GM19023 (cell line): ENCODE data around the gene CD207.
"Not testable (repeated sequence)": the region's sequence is repeated elsewhere in the genome, so short reads cannot be mapped to it uniquely, and the experiment has no call there.

Experiments
- ATAC-seq: cut with Tn5 transposase; IDR thresholded peaks from one replicate; pipeline ENCODE4 v1.9.1; 2021; ENCODE audit warnings: mild to moderate bottlenecking, moderate library complexity; ENCODE audit not compliant: unreplicated experiment

The CD207 gene

DNA sequence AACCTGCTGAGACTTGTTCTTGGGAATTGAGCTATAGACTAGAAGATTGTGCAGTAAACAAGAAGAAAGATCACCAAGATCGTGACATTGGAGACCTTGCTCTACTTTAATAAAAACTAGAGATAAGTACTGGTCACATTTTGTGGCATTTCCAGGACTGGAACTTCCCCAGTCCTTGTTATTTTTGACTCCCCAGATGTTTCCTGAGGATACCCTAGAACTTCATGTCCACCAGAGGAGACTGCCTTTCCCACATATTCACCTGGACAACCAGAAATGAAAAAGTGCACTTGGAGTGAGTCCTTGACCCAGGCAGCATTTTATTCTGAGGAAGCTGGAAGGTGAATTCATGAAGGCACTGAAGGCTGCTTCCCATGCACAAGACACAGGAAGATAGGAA is 5.7 kb downstream of the CD207 start:
- ATAC-seq: no peak

DNA sequence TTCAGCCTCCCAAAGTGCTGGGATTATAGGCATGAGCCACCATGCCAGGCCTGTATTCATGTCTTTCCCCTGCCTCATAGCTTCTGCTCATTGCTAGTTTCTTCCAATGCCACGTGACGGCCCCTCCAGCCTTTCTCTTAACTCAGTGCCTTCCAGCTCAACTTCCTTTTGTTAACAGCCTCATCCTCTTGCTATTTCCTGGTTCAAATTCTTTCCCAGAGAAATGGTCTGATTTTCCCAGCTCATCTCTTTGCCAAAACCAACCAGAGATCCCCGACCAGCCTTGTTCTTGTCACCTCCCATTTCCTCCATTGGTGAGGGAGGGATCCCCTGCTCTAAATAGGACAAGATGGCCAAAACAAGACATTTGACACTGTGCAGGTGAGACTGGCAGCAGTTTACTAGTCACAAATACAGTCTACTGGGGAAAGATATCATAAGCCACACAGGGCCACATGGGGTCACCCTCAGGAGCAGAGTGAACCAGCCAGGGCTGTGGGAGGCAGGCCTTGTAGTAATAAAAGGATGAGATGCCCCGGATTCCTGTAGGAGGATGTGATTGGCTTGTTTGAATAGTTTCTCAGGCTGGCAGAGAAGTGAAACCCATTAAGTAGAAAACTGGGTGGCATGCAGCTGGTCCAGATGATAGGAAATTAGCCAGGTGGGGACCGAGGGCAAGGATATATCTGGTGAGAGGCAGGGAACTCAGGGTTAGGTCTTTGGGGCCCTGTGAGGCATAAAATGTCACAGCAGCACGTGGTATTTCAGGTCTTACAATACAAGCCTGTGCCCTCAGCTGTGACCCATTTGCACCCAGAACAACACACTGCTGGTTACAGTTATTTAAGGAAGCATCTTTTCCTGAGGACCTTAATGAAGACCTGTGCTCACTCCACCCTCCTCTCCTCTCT is 6.4 kb downstream of the CD207 start:
- no peak for ATAC-seq

DNA sequence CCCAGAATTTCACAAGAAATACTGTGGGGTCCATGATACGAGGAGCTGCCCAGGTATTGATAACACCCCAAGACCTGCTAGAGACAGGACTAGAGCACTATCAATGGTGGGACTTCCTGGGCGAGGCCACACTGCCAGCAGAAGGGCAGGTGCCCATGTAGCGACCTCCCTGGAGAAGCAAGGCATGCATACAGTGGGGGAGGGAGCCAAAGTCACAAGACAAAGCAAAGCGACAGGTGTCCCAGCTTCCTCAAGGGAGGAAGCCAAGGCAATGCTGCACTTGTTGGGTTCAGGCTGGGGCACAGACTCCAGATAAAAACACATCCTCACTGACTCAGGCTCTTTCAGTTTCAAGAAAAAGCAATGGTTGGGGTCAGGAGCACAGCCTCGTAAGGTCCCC is 7.5 kb downstream of the CD207 start:
- no peak for ATAC-seq

DNA sequence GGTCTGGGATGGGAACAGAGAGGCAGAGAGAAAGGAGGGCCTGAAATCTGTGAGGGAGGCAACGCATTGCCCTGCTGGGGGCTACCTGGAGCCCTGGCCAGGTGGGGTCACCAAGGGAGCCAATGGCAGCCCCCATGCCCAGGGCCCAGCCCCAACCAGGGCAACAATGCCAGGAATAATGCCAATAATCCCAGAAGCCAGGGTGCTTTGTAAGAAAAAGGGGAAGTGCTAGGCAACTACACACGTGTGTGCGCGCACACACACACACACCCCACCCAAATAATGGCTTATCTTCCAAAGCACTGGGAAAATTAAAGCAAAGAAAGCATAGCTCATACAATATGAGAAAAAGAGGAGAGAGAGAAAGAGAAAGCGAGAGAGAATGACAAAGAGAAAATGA is 8.2 kb downstream of the CD207 start:
- no peak for ATAC-seq

DNA sequence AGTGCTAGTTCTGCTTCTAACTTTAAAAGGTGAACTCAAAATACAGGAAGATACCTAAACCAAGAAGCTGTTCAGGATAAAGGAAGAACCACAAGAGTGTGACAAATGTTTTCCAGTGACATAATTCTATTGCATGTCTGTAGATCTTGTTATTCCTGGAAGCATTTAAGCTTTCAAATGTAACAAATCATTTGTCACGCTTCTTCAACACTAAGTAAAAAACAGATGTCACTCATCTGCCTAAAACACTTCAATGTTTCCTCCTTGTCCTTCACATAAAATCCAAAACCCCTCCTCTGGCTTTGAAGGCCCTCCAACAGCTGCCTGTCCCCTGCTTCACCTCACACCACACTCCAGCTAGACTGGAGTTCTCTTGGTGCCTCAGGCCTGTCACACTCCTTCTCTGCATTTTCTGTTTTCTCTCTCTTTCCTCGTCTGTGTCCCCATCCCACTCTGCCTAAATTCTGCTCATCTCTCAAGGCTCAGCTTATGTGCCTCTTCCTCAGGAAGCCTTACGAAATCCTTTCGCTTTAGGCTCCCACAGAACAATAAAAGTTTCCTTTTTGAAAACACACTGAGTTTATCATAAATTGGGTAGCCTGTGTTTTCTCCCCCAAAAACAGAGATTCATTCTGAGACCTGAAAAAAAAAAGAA is 8.8 kb downstream of the CD207 start:
- ATAC-seq: no peak

DNA sequence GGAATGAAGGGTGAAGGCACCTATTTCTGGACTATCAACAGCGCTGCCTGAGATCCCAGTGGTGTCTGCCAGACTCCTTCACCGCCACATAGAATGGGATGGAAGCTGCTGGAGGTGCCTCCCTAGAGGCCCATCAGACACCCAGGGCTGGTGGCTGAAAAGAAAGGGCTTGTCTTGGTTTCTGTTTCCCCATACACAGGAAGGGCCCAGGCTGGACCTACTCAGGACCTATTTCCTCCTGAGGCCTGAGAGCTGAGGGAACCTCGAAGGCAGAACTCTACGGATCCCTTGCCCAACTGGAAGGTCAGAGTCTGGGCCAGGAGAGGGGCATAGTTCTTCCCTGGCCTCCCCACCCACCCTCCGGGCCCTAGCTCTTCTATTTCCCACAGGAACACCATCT is 12.4 kb downstream of the CD207 start:
- ATAC-seq: no peak

DNA sequence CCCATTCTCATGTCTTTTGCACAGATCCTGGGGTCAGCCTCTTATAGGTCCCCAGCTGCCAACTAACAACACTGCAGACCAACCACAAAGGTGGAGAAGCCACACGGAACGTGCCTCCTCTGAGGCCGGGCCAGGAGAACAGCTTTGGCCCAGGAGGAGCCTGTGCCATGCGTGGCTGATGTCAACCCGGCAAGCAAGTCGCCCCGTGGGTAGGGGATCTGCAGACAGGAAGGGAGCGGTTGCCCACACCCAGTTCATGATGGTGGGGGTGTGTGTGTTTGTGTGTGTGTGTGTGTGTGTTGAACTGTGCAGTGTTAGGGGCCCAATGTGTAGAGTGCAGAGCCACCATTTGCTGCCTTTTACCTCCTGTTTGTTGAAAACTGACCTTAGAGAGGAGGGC is 12.8 kb downstream of the CD207 start:
- no peak for ATAC-seq

DNA sequence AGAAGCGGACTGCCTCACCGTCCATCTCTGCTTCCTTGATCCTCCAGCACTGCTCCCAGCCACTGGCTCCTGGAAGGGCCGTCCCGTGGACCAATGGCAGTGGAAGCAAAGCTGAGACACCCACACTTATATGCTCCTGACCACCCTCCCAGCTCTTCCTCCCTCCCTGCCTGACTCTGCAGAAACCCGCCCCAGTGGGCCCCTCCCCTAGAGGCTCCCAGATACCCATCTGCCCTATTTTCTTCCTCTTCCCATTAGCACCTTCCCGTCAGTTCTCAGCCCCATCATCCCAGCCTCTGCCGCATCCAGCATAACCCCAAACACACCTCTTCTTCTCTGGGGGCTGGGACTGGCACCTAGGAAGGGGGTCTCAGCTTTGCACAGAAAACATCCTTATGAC is 15.1 kb downstream of the CD207 start, which contains the start of gene CLEC4F:
CLEC4F (minus strand) TSS at position 101 of the 400 bp plus-strand sequence; CDS start at position 25, 76 bp downstream.
- ATAC-seq: no peak

DNA sequence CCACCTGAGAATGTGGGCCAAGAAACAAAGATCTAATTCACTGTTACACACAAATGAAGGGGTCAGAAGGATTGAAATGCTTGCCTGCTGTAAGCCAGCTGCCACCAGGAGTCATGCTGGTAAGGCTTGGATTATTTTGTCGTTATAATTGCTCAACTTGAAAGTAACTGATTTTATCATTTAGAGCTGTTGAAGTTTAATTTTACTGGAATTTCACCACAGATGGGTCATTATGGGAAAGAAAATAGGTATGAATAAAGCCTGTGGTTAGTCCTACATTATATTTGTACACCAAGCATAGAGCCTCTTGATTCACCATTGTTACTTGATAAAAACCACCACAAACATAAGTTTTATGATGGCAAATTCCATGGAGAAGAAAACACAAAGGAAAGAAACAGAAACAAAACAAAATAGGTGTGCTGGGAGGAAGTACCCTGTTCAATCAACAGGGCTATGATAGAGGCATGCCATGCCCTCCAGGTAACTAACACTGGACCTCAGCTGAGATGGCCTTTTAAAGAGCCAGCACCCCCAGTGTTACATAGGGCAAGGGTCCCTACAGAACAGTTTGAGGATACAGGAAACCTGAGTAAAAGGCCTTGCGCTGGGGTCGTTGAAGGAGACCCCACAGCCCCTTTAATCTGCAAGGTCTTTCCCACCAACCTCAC is 18.2 kb downstream of the CD207 start:
- no peak for ATAC-seq

DNA sequence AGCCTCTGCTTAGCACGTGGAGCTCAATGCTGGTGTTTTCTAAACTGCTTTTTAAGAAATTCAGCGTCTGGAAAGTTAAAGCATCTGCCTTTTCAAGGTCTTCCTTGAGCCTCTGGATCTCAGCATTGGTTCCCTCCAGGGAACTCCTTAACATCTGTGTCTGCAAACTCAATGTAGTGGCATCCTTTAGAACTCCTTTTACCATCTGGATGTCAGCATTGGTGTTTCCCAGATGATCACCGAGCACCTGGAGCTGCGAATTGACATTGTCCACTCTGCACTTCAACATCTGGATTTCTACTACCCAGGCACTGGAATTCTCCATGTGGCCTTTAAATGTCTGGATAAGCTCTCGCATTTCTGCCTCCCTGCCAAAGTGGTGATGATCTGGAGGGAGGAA is 18.9 kb downstream of the CD207 start:
- no peak for ATAC-seq

DNA sequence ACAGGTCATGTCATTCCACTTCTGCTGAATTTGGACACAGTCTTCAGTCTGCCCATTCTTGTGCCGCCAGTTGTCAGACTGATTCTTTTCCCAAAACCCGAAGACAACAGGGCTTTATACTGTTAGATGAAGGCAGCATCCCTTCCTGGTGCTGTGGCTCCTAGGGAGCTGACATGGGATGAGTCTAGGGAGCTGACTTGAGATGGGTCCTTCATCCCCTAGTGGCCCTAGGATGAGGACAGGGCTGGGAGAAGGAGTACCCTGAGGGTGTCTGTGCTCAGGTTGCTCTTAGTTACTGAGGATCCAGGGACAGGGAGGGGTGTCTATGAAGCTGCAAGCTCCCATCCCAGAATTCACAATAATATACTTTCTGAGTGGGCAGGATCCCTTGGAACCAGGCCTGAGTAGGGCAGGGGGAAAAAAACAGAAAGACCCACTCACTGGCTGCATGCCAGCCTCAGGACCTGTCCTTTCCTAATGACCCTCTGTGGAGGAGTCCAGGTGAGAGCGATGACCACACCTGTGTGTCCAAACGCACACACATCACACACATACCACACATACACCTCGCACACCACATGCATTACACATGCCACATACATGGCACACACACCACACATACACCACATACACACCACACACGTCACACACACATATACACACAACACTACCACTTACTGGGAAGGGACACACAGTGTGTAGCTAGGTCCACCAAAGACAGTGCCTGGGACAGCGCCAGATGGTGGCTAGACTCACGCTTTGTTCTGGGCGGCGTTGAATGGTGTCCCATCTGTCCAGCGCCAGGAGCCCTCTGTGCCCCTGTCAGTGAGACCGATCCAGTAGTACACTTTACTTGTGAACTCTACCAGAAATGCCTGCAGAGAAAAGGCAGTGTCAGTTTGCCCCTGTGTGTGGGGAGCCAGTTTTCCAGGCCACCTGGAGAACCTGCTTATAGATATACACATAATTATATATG is 26.3 kb downstream of the CD207 start:
- ATAC-seq: no peak

DNA sequence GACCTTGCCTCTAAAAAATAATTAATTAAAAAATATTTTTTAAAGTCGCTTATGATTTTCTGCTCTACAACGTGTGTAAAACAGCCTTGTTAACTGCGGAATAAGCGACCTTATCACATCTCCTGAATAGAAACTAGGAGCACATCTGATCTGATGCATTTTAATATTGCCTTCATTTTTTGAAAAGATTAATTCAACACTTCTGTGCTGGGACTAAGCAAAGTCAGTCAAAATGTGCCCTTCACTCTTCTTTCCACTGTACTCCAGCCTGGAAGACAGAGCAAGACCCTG is 27.8 kb downstream of the CD207 start:
- ATAC-seq: no peak

DNA sequence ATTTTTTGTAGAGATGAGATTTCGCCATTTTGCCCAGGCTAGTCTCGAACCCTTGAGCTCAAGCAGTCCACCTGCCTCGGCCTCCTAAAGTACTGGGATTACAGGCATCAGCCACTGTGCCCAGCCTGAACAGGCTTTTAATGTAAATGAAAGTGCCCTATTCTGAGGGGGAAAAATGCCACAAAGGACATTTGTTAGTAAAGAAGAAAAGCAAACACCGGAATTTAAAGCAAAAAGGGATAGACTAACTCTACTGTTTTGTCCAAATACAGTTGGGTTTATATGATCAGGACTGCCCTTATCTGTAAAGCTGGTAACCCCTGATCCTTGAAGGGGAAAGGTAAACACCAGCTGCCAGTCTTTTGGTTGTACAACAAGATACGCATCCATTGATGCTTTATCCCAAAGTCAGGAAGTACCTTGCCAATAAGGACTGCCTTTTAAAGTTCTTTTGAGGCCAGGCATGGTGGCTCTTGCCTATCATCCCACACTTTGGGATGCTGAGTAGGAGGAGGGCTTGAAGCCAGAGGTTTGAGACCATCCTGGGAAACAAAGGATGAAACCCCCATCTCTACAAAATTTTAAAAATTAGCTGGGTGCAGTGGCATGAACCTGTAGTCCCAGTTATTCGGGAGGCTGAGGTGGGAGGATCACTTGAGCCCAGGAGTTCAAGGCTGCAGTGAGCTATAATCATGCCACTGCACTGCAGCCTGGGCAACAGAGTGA is 28.4 kb downstream of the CD207 start:
- ATAC-seq: no peak

DNA sequence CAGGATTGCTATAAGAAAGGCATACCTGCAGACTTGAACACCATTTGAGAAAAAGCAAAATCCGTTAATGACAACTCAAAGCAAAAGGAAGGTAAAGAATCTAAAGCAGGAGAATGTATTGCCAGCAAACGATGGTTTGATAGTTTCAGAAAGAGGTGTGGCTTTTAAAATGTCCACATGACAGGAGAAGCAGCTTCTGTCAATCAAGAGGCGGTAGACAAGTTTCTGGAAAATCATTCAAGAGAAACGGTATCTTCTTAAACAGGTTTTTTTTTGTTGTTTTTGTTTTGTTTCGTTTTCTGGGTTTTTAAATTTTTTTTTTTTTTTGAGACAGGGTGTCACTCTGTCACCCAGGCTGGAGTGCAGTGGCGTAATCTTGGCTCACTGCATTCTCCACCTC is 29.0 kb downstream of the CD207 start:
- no peak for ATAC-seq

DNA sequence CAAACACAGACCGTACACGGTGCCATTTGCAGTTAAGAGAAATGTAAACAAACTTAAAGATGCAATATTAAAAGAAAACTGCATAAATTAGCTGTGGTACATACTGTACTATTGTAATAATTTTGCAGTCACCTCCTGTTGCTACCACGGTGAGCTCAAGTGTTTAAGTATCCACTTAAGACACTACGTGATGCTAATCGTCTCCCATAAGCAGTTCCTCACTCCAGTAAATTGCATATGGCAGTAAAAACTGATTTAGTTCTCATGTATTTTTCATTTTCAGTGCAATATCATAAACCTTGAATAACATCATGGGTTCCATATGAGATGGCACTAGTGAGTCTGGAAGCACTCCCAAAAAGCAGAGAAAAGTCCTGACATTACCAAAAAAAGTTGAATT is 29.6 kb downstream of the CD207 start:
- ATAC-seq: no peak

DNA sequence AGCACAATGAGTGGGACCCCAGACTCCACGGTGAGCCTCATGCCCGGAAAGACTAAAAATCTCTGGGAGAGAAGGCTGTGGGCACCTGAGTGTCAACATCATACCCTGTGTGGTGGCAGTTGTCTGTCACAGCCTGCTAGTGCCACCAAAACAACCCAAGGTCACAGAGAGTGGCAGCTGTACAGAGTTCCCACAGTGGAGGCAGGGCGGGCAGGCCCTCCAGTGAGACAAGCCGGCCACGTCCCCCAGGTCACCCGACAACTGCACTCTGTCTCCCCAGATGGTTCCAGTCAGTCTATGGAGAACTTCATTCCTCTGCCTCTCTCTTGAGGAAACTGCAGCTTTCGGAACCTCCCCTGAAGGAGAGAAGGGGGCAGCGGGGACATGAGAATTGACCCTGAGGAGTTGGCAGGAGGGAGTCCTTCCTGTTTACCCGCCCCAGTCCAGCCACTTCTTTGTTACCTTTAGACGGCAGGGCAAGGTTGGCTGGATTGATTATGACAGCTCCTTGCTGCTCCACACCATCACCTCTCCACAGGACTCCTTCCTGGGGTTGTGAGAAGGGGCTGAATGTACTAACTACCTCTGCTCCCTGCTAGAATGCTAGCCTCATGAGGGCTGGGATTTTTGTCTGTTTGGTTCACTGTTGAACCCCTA is 33.9 kb downstream of the CD207 start:
- no peak for ATAC-seq

DNA sequence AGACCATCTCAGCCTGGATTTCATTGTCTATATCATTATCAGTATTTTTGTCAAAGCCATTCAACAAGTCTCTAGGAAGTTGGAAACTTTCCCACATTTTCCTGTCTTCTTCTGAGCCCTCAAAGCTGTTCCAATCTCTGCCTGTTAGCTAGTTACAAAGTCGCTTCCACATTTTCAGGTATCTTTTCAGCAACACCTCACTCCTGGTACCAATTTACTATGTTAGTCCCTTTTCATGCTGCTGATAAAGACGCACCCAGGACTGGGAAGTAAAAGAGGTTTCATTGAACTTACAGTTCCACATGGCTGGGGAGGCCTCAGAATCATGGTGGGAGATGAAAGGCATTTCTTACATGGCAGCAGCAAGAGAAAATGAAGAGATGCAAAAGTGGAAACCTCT is 35.9 kb downstream of the CD207 start:
- ATAC-seq: no peak

DNA sequence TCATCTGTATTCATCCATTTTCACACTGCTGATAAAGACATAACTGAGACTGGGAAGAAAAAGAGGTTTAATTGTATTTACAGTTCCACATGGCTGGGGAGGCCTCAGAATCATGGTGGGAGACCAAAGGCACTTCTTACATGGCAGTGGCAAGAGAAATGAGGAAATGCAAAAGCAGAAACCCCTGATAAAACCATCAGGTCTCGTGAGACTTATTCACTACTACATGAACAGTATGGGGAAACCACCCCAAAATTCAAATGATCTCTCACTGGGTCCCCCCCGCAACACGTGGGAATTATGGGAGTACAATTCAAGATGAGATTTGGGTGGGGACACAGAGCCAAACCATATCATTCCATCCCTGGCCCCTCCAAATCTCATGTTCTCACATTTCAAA is 37.6 kb downstream of the CD207 start:
- ATAC-seq: not testable (repeated sequence)

DNA sequence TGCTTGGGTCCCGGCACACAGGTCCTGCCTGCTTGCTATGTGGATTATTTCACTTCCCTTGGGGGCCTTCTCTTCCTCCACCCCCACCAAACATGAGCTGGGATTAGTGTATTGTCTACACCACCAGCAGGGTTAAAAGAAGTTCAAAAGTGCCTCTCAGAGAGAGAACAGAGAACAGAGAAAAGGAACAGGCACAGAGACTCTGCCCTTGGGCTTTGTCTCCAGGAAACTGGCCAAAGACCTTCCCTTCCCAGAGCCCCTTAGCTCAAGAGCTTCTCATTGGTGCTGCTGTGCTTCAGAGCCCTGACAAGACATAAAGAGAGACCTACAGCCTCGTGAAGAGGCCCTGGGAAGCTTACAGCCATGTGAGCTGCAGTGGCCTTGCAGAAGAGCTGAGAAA is 38.1 kb downstream of the CD207 start:
- ATAC-seq: no peak

DNA sequence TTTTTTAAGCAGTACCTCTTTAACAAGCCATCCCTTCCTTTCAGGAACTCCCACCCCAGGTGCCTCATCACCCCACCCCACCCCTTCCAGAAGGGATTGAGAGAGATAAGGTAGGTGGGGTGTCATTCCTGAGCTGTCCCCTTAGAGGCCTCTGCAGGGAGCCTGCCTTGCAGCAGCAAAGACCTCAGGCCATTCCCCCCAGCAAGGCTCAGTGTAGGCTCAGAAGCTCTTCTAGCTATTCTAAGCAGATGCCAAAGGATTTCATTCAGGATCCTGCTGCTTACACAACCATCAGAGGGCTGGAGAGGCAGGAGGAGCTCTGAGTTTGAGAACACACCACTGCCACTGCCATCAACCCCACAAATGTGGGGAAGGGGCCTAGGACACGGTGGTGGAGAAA is 39.4 kb downstream of the CD207 start:
- ATAC-seq: no peak
